Mesothelial cell of epicardium (in vitro differentiated cells): Measurements from ENCODE around the gene BATF2. TPM values are rescaled to one million over a fixed set of nuclear protein-coding genes. Genes with fewer than 3 reads are reported as not detected.

Experiments
- DNase-seq, 2 experiments: peaks; one replicate each; pipeline ENCODE4 v3.0.0; 2021; ENCODE audit warnings: low spot score in 2 of 2; ENCODE audit not compliant: unreplicated experiment in 2 of 2
- H3K27ac Mint-ChIP-seq: 2 replicates; pipeline ENCODE4 v1.8.0; 2021; ENCODE audit warnings: mixed read lengths
- H3K27me3 Mint-ChIP-seq: 2 replicates; pipeline ENCODE4 v1.8.0; 2021; ENCODE audit warnings: low read depth, mixed read lengths
- H3K36me3 Mint-ChIP-seq: 2 replicates; pipeline ENCODE4 v1.8.0; 2021; ENCODE audit warnings: mixed read lengths
- H3K4me1 Mint-ChIP-seq: 2 replicates; pipeline ENCODE4 v1.8.0; 2021; ENCODE audit warnings: mixed read lengths
- H3K4me3 Mint-ChIP-seq: 2 replicates; pipeline ENCODE4 v1.8.0; 2021; ENCODE audit warnings: mild to moderate bottlenecking, moderate library complexity, mixed read lengths
- H3K9me3 Mint-ChIP-seq: 2 replicates; pipeline ENCODE4 v1.8.0; 2021; ENCODE audit warnings: mixed read lengths
- total RNA-seq: library from RNA; stranded (reverse); gene quantifications from 3 replicates; pipeline ENCODE4 v1.2.1, GENCODE V29; 2021
- TF ChIP-seq, protein P1 (sequence below): fragments of 200-600 bp; sonication (generic); IDR thresholded peaks from one replicate; pipeline ENCODE4 v1.5.0; 2021; ENCODE audit warnings: antibody characterized with exemption; ENCODE audit not compliant: unreplicated experiment

BATF2 gene, protein sequence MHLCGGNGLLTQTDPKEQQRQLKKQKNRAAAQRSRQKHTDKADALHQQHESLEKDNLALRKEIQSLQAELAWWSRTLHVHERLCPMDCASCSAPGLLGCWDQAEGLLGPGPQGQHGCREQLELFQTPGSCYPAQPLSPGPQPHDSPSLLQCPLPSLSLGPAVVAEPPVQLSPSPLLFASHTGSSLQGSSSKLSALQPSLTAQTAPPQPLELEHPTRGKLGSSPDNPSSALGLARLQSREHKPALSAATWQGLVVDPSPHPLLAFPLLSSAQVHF
- total RNA-seq = 1.5 to 1.9 TPM (median 1.7 TPM) in 3 replicates

DNA sequence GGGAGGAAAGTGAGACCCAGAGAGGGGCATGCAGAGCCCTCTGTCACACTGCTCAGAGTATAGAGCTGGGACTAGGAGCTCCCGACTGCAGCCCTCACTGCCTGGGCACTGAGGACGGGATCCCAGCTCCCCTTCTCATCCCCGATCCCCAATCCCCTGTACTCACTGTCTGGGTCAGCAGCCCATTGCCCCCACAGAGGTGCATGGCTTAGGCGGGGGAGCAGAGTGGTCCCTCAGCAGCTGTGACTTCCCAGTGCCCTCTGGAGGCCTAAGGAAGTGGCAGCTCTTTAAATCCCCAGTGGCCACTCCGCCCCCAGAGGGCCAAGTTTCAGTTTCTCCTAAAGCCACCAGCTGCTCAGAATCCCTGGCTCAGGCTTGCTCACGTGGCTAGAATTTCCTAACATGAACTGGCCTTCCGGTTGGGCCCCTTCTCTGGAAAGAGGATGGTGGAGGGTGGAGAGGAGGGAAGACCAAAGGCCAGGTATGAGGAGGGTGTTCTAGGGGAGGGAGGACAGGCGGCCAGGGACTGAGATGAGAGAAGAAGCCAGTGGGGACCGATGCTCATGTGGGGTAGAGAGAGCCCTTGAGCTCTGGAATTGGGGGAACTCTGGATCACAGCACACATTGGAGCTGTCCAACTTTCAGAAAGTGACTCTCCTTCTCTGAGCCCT is at the start of gene BATF2:
Gene BATF2, minus strand, starts transcription at position 262 of the 671 bp plus-strand sequence. Its CDS starts 57 bp downstream, at position 205.
- H3K9me3 Mint-ChIP-seq = no peaks in the 10 kb centered on the region
- peaks cover 7% of the 10 kb centered on the region for H3K4me1 Mint-ChIP-seq
- H3K36me3 Mint-ChIP-seq = no peaks in the 10 kb centered on the region
- peaks cover 1% of the 10 kb centered on the region for H3K27me3 Mint-ChIP-seq
- H3K27ac Mint-ChIP-seq = peak within 1 kb of the TSS; percentile 76
- TF ChIP-seq, protein P1, sequence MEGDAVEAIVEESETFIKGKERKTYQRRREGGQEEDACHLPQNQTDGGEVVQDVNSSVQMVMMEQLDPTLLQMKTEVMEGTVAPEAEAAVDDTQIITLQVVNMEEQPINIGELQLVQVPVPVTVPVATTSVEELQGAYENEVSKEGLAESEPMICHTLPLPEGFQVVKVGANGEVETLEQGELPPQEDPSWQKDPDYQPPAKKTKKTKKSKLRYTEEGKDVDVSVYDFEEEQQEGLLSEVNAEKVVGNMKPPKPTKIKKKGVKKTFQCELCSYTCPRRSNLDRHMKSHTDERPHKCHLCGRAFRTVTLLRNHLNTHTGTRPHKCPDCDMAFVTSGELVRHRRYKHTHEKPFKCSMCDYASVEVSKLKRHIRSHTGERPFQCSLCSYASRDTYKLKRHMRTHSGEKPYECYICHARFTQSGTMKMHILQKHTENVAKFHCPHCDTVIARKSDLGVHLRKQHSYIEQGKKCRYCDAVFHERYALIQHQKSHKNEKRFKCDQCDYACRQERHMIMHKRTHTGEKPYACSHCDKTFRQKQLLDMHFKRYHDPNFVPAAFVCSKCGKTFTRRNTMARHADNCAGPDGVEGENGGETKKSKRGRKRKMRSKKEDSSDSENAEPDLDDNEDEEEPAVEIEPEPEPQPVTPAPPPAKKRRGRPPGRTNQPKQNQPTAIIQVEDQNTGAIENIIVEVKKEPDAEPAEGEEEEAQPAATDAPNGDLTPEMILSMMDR = no peak
- DNase-seq = no peak
- peak within 1 kb of the TSS; percentile 28 for H3K4me3 Mint-ChIP-seq

DNA sequence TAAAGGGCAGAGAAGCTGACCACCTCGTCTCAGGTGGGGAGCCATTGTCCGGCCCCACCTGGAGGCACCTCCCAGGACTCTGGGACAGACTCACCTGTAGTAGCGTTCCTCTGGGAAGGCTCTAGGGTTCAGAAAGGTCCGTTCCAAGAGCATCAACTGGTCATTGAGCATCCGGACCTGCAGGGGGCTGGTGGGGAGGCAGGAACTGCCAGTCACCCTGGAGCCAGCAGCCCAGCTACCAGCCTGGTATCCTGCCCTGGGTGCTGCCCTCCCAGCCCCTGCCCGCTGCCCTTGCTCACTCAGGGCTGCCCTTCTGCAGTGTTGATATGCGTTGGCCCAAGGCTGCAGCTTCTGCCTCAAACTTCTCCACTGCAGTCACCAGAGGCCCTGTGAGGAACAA is 49.0 kb upstream of the BATF2 start:
- Mint-ChIP-seq H3K27me3 (no peaks in the 10 kb centered on the region), H3K4me1 (peaks cover 11% of the 10 kb centered on the region), H3K9me3 (no peaks in the 10 kb centered on the region), H3K4me3 (no peak overlapping the region), H3K36me3 (peaks cover 3% of the 10 kb centered on the region), H3K27ac (no peak overlapping the region)
- TF ChIP-seq, protein P1 = no peak
- DNase-seq = no peak

- no peak for DNase-seq
- Mint-ChIP-seq H3K27me3 (no peaks in the 10 kb centered on the region), H3K36me3 (peaks cover 3% of the 10 kb centered on the region), H3K4me1 (peaks cover 14% of the 10 kb centered on the region), H3K9me3 (no peaks in the 10 kb centered on the region), H3K4me3 (no peak overlapping the region), H3K27ac (no peak overlapping the region)
- TF ChIP-seq, protein P1 = no peak
Measured at GRCh38 chr11:65045061-65045460, 48.3 kb upstream of the BATF2 start.

GRCh38 chr11:65043881-65044501 is 47.2 kb upstream of the BATF2 start:
- no peak for DNase-seq
- Mint-ChIP-seq H3K4me1 (peaks cover 14% of the 10 kb centered on the region), H3K27ac (no peak overlapping the region), H3K27me3 (no peaks in the 10 kb centered on the region), H3K9me3 (no peaks in the 10 kb centered on the region), H3K4me3 (no peak overlapping the region), H3K36me3 (peaks cover 3% of the 10 kb centered on the region)
- TF ChIP-seq, protein P1 = no peak

DNA sequence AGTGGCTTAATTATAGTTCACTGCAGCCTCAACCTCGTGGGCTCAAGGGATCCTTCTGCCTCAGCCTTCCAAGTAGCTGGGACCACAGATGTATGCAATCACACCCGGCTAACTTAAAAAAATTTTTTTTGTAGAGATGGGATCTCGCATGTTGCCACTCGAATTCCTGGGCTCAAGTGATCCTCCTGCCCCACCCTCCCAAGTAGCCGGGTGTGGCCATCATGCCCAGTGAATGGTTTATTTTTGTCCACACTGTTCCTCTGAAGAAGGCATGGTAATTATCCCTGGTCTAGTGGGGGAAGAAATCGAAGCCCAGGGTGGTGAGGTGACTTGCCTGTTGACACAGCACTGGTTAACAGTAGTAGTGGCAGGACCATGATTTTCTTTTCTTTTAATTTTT is 46.1 kb upstream of the BATF2 start:
- Mint-ChIP-seq H3K27ac (no peak overlapping the region), H3K4me1 (peaks cover 14% of the 10 kb centered on the region), H3K4me3 (peak overlapping the region; percentile 88), H3K27me3 (no peaks in the 10 kb centered on the region), H3K36me3 (peaks cover 3% of the 10 kb centered on the region), H3K9me3 (no peaks in the 10 kb centered on the region)
- DNase-seq = no peak
- TF ChIP-seq, protein P1 = no peak
